GM23248 (cell line): Measurements from ENCODE around the gene ANAPC7.

Experiments
- EZH2 ChIP-seq: fragments of 200-600 bp; sonication (generic); IDR thresholded peaks from 2 replicates; pipeline ENCODE4 v1.6.1; 2018; ENCODE audit warnings: antibody characterized with exemption, mild to moderate bottlenecking; ENCODE audit not compliant: insufficient read depth, poor library complexity, severe bottlenecking
- EZH2phosphoT487 ChIP-seq: fragments of 200-600 bp; sonication (generic); IDR thresholded peaks from 2 replicates; pipeline ENCODE4 v1.6.1; 2018; ENCODE audit warnings: antibody characterized with exemption, moderate library complexity, mild to moderate bottlenecking, low read depth; ENCODE audit not compliant: insufficient read depth

- TF ChIP-seq EZH2 (no peak), EZH2phosphoT487 (no peak)
These were observed 23.9 kb downstream of the ANAPC7 start for GRCh38 chr12:110379631-110380030.
